22Rv1 (cell line): ENCODE data around the gene EFNA2.

Source experiments
- H3K27ac ChIP-seq: fragments of 450-650 bp; 2 replicates; pipeline ENCODE4 v1.5.1; 2017
- ZFX ChIP-seq: fragments of 450-650 bp; IDR thresholded peaks from 2 replicates; pipeline ENCODE4 v1.6.1; 2017; ENCODE audit warnings: antibody characterized with exemption, borderline replicate concordance
- TF ChIP-seq, protein P1 (sequence below): fragments of 450-650 bp; IDR thresholded peaks from 2 replicates; pipeline ENCODE4 v1.5.1; 2017; ENCODE audit warnings: mild to moderate bottlenecking

EFNA2 gene

GRCh38 chr19:1240925-1241324 lies 44.7 kb upstream of the EFNA2 start:
- peak overlapping the region; percentile 99 for H3K27ac ChIP-seq
- TF ChIP-seq, protein P1, sequence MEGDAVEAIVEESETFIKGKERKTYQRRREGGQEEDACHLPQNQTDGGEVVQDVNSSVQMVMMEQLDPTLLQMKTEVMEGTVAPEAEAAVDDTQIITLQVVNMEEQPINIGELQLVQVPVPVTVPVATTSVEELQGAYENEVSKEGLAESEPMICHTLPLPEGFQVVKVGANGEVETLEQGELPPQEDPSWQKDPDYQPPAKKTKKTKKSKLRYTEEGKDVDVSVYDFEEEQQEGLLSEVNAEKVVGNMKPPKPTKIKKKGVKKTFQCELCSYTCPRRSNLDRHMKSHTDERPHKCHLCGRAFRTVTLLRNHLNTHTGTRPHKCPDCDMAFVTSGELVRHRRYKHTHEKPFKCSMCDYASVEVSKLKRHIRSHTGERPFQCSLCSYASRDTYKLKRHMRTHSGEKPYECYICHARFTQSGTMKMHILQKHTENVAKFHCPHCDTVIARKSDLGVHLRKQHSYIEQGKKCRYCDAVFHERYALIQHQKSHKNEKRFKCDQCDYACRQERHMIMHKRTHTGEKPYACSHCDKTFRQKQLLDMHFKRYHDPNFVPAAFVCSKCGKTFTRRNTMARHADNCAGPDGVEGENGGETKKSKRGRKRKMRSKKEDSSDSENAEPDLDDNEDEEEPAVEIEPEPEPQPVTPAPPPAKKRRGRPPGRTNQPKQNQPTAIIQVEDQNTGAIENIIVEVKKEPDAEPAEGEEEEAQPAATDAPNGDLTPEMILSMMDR, result no peak
- TF ChIP-seq ZFX, result no peak

DNA sequence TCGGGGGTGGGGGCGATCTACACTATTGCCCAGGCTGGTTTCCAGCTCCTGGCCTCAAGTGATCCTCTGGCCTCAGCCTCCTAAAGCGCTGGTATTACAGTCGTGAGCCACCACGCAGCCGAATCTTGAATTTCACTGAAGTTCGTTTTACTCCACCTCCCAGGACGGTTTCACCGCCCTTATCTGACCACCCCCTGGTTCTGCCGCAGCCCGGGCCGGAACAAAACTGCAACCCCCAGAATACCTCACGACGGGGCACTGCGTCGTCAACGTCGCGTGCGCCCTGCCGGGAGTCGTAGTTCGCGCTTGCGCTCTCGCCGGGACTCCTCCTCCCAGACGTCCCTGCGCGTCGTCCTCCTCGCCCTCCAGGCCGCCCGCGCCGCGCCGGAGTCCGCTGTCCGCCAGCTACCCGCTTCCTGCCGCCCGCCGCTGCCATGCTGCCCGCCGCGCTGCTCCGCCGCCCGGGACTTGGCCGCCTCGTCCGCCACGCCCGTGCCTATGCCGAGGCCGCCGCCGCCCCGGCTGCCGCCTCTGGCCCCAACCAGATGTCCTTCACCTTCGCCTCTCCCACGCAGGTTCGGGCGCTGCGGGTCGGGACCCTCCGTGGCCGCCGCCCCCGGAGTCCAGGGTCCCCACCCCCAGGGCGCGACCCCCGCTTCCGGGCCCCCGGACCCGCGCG lies 44.1 kb upstream of the EFNA2 start, which contains the start of gene ATP5F1D:
TSS of gene ATP5F1D (plus strand) at position 335 of the 679 bp plus-strand sequence. CDS start at position 435, 100 bp downstream.
- H3K27ac ChIP-seq, result peak within 1 kb of the TSS; percentile 99
- TF ChIP-seq ZFX, result no peak
- TF ChIP-seq, protein P1, result no peak

GRCh38 chr19:1243768-1244692 lies 41.6 kb upstream of the EFNA2 start:
- TF ChIP-seq ZFX, result no peak
- TF ChIP-seq, protein P1, result peak; percentile 96
- H3K27ac ChIP-seq, result peak overlapping the region; percentile 99

DNA sequence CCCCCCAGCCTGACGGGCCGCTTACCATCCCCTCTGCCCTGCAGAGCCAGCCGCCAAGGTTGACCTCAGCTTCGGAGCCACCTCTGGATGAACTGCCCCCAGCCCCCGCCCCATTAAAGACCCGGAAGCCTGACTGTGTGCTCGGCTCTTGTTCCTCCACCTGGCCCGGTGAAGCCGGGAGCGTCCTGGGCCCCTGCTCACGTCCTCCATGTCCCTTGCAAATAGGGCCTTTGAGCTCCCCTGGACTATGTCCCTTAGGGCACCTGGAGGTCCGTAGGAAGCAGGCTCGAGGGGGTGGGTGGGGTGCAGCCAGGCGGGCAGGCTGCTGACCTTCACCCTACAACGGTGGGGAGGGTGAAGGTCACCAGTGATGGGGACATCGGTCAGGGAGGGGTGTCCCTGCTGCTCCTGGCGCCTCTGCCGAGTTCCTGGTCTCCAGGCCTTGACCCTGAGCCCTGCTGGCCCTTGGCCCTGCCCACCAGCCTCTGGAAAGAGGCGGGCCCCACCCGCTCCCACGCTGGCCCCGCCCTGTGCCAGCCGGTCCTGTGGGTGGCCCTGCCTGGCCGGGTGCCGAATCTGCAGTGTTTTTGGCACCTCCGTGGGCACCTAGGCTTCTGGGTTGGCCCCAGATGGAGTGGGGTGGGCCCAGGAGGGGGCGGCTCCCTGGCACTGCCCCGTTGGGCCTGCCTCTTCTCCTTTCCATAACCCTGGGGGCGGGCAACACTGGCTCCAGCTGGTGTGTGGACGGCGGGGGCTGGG lies 40.8 kb upstream of the EFNA2 start:
- H3K27ac ChIP-seq, result peak overlapping the region; percentile 99
- TF ChIP-seq, protein P1, result peak; percentile 65
- no peak for TF ChIP-seq ZFX

GRCh38 chr19:1245494-1246264 lies 40.0 kb upstream of the EFNA2 start:
- peak overlapping the region; percentile 99 for H3K27ac ChIP-seq
- TF ChIP-seq, protein P1, result no peak
- no peak for TF ChIP-seq ZFX

GRCh38 chr19:1246265-1247087 lies 39.2 kb upstream of the EFNA2 start:
- peak overlapping the region; percentile 99 for H3K27ac ChIP-seq
- TF ChIP-seq, protein P1, result peak; percentile 24; the same call in 1 of the 2 replicates
